GM12873 (cell line): ENCODE results near the gene FAM131C.
A peak's percentile ranks its signal among the peaks of the same experiment; 100 is the strongest.

ENCODE experiments used
- TF ChIP-seq, protein P1 (sequence below): IDR thresholded peaks from 2 replicates; pipeline ENCODE4 v1.5.1; 2012; ENCODE audit warnings: low read depth, mild to moderate bottlenecking, moderate library complexity, low read length, control low read depth; ENCODE audit not compliant: insufficient read depth; ENCODE audit errors: missing control alignments

The FAM131C gene

DNA sequence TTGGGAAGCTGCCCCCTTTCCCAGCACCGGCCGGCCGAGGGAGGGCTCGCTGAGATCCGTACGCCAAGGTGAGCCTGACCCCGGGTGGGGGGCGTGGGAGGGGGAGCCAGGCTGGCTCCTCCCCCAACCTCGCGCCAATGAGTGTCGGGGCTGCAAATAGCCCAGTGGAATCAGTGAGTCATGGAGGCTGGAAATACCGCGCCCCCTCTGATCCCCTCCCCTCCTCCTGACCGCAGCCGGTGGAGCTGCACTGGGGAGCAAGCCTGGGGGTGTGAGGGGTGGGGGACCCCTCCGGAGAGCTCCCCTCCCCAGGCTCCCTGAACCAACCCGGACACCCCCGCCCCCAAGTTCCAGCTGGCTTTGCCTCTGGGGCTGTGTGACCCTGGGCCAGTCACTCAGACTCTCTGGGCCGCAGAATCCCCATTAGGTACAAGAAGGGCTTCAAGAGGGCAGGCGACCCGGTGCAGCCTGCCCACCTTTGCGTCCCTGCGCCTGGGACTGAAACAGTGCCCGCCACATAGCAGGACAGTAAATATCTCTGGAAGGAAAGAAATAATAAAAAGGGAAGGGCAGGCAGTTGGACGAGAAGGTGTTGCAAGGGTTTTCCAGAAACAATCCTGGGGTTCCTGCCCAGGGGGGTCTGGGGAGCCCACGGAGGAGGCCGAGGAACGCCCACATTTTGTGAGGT is 60.1 kb downstream of the FAM131C start:
- TF ChIP-seq, protein P1, sequence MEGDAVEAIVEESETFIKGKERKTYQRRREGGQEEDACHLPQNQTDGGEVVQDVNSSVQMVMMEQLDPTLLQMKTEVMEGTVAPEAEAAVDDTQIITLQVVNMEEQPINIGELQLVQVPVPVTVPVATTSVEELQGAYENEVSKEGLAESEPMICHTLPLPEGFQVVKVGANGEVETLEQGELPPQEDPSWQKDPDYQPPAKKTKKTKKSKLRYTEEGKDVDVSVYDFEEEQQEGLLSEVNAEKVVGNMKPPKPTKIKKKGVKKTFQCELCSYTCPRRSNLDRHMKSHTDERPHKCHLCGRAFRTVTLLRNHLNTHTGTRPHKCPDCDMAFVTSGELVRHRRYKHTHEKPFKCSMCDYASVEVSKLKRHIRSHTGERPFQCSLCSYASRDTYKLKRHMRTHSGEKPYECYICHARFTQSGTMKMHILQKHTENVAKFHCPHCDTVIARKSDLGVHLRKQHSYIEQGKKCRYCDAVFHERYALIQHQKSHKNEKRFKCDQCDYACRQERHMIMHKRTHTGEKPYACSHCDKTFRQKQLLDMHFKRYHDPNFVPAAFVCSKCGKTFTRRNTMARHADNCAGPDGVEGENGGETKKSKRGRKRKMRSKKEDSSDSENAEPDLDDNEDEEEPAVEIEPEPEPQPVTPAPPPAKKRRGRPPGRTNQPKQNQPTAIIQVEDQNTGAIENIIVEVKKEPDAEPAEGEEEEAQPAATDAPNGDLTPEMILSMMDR = no peak

DNA sequence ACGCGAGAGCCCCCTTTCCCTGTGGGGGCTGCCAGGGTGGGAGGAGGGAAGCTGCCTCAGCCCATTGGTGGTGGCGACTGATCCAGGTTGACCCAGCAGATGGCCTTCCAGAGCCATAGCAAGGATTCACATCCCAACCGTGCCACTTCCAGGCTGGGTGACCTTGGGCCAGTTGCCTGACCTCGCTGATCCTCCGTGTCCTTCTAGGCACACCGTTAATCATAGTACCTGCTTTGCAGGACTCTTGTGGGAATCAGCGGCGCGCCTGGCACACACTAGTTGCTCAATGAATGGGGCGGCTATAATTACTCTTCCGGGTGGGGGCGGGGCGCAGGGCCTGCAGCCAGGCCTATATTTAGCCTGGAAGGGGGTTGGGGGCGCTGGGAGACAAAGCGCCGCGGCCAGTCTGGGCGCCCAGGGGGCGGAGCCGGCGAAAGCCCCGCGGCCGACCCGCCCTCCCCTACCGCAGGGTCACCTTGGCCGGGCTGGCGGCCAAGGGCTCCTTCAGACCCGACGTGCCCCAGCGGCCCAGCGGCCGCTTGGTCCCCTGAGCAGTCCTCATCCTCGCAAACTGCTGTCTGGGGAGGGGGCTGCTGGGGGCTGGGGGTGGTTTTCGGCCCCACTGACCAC is 60.7 kb downstream of the FAM131C start:
- TF ChIP-seq, protein P1 = no peak

DNA sequence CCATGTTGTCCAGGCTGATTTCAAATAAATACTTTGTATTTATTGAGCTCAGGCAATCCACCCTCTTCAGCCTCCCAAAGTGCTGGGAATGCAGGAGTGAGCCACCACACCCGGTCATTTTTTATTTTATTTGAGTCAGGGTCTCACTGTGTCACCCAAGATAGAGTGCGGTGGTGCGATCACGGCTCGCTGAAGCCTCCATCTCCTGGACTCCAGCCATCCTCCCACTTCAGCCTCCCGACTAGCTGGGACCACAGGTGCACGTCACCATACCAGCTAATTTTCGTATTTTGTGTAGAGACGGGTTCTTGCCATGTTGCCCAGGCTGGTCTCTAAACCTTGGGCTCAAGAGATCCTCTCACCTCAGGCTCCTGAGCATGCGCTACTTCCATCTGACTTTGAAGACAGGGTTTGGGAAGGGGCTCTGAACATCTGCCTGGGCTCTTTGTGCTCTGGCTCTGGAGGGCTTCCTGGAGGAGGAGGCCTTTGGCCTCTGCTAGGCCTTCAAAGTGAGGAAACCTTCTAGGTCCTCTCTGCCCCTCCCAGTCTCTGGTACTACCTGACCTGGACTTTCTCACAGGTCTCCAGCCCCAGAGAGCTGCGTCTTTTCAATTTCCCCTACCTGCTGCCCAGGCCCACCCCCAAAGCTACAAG is 61.4 kb downstream of the FAM131C start:
- TF ChIP-seq, protein P1 = no peak

DNA sequence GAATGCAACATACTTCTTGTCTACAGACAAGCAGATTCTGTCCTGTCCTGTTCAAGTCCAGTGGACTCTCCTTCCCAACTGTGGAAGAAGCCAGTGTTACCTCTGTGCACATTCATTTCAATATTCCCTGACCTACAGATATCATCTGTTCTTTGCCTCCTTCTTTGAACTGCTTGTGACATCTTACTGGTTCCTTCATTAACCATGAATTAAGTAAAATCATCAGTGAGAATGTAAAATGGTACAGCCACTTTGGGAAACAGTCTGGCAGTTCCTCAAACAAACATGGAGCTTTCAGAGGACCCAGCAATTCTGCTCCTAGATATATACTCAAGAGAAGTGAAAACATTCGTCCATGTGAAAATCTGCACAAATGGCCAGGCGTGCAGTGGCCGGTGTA is 62.6 kb downstream of the FAM131C start:
- TF ChIP-seq, protein P1 = no peak

DNA sequence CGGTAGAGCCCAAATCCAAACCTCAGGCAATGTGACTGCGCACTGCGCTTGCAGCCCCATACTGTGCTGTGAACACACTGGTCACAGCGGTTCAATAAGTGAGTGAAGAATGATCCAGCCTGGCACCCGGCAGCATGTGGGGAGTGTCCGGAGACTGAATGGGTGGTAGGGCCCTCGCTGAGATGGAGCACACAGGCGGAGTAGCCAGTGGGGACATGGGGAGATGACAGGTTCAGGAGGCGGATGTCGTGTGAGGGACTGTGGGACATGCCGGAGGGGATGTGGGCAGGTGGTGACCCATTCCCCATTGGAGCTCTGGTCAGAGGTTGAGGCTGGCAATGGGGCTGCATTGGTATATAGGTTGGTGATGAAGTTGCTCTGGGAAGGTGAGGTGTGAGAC is 63.8 kb downstream of the FAM131C start:
- TF ChIP-seq, protein P1 = no peak

DNA sequence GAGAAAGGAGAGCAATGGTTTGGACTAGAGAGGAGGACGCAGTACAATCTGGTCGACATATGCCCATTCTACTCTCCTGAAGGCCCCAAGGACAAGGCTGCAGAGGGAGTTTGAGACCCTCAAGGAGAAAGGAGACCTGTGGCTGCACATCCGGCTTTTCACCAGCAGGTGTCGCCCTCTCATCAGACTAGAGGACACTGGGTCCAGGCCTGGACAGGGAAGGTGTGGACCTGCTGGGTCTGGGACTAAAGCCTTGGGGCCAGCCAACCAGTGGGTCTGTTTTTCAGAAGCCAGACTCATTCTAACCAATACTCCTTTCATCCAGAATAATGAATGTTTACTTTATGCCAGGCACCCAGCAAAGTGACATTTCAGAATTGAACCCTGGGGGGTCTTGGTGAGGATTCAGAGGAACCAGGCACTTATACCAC is 64.4 kb downstream of the FAM131C start:
- TF ChIP-seq, protein P1 = peak; percentile 99
